Measurements from ENCODE around the gene ARHGEF16. TPM values are rescaled to one million over a fixed set of nuclear protein-coding genes. Genes with fewer than 3 reads are reported as not detected.

The ARHGEF16 gene
- total and polyA plus RNA-seq, 2 experiments from 2014 or later = not detected

- H3K4me3 ChIP-seq = no peak overlapping the region
- no peaks in the 10 kb centered on the region for H3K4me1 ChIP-seq (ENCODE audit: insufficient read depth)
- H3K79me2 ChIP-seq (ENCODE audit: insufficient read depth) = no peaks in the 10 kb centered on the region
- H3K4me2 ChIP-seq (ENCODE audit: unreplicated experiment) = no peak overlapping the region
- in situ Hi-C loops (cut with MboI) = loop anchor here (10.0 kb wide), 1 partner anchor 1006 kb away; the partner anchor contains the start of gene PEX10
- peaks cover 36% of the 10 kb centered on the region for H3K27me3 ChIP-seq (replicated peaks; ENCODE audit: insufficient read depth)
- H3K9me3 ChIP-seq (ENCODE audit: low read depth) = no peaks in the 10 kb centered on the region
- no peak overlapping the region for H3K27ac ChIP-seq
- DNase-seq = no peak
- TF ChIP-seq EZH2 (IDR thresholded peaks at IDR 0.05; ENCODE audit: insufficient read depth, poor library complexity, severe bottlenecking) = no peak
- TF ChIP-seq EZH2phosphoT487 (IDR thresholded peaks at IDR 0.05; ENCODE audit: insufficient read depth, low read depth) = no peak
- H3K36me3 ChIP-seq (ENCODE audit: low read depth) = no peaks in the 10 kb centered on the region
- H2AFZ ChIP-seq = no peak overlapping the region
- H3K9ac ChIP-seq = no peak overlapping the region
- no peaks in the 10 kb centered on the region for H4K20me1 ChIP-seq (ENCODE audit: insufficient read depth)
- no peaks in the 10 kb centered on the region for H3F3A ChIP-seq (ENCODE audit: insufficient read depth)
- no peaks in the 10 kb centered on the region for H3K9me2 ChIP-seq (ENCODE audit: insufficient read depth)
- 51 to 58% methylated on average over 22 to 23 of the region's 23 CpGs for WGBS, 2 experiments (ENCODE audit: low coverage in 1 of 2, low lambda C conversion rate in 2 of 2, missing lambda C conversion rate in 2 of 2)
These were observed 34.1 kb upstream of the ARHGEF16 start for GRCh38 chr1:3420218-3420951.

- no peak overlapping the region for H3K4me2 ChIP-seq (ENCODE audit: unreplicated experiment)
- in situ Hi-C loops (cut with MboI) = loop anchor here (10.0 kb wide), 1 partner anchor 1008 kb away; the partner anchor contains the start of gene PEX10
- H3K36me3 ChIP-seq (ENCODE audit: low read depth) = no peaks in the 10 kb centered on the region
- no peak overlapping the region for H3K27ac ChIP-seq
- no peak overlapping the region for H2AFZ ChIP-seq
- no peak overlapping the region for H3K4me3 ChIP-seq
- H3K4me1 ChIP-seq (ENCODE audit: insufficient read depth) = no peaks in the 10 kb centered on the region
- TF ChIP-seq EZH2 (IDR thresholded peaks at IDR 0.05; ENCODE audit: insufficient read depth, poor library complexity, severe bottlenecking) = no peak
- no peak for DNase-seq
- no peaks in the 10 kb centered on the region for H3K9me3 ChIP-seq (ENCODE audit: low read depth)
- H3K79me2 ChIP-seq (ENCODE audit: insufficient read depth) = no peaks in the 10 kb centered on the region
- H3K9ac ChIP-seq = no peak overlapping the region
- 75 to 93% methylated on average over 14 of the region's 14 CpGs for whole genome bisulfite sequencing, 2 experiments (ENCODE audit: low coverage in 1 of 2, low lambda C conversion rate in 2 of 2, missing lambda C conversion rate in 2 of 2)
- no peaks in the 10 kb centered on the region for H4K20me1 ChIP-seq (ENCODE audit: insufficient read depth)
- H3K9me2 ChIP-seq (ENCODE audit: insufficient read depth) = no peaks in the 10 kb centered on the region
- no peaks in the 10 kb centered on the region for H3F3A ChIP-seq (ENCODE audit: insufficient read depth)
- peaks cover 36% of the 10 kb centered on the region for H3K27me3 ChIP-seq (replicated peaks; ENCODE audit: insufficient read depth)
These were observed 31.8 kb upstream of the ARHGEF16 start for GRCh38 chr1:3422638-3423037.

GRCh38 chr1:3423245-3423829, 31.1 kb upstream of the ARHGEF16 start:
- Histone ChIP-seq H3K36me3 (ENCODE audit: low read depth) (no peaks in the 10 kb centered on the region), H3K27ac (no peak overlapping the region), H3K4me1 (ENCODE audit: insufficient read depth) (no peaks in the 10 kb centered on the region), H3K27me3 (replicated peaks; ENCODE audit: insufficient read depth) (peaks cover 36% of the 10 kb centered on the region), H3F3A (ENCODE audit: insufficient read depth) (no peaks in the 10 kb centered on the region), H3K79me2 (ENCODE audit: insufficient read depth) (no peaks in the 10 kb centered on the region), H3K4me3 (no peak overlapping the region), H4K20me1 (ENCODE audit: insufficient read depth) (no peaks in the 10 kb centered on the region), H2AFZ (no peak overlapping the region), H3K9ac (no peak overlapping the region), H3K9me3 (ENCODE audit: low read depth) (no peaks in the 10 kb centered on the region), H3K4me2 (ENCODE audit: unreplicated experiment) (no peak overlapping the region), H3K9me2 (ENCODE audit: insufficient read depth) (no peaks in the 10 kb centered on the region)
- 16 to 21% methylated on average over 19 to 23 of the region's 23 CpGs for WGBS, 2 experiments (ENCODE audit: low coverage in 1 of 2, low lambda C conversion rate in 2 of 2, missing lambda C conversion rate in 2 of 2)
- DNase-seq = no peak
- in situ Hi-C loops (cut with MboI) = loop anchor here (10.0 kb wide), 1 partner anchor 1009 kb away; the partner anchor contains the start of gene PEX10
- TF ChIP-seq EZH2phosphoT487 (IDR thresholded peaks at IDR 0.05; ENCODE audit: insufficient read depth, low read depth) (no peak), EZH2 (IDR thresholded peaks at IDR 0.05; ENCODE audit: insufficient read depth, poor library complexity, severe bottlenecking) (no peak)

- no peaks in the 10 kb centered on the region for H3K79me2 ChIP-seq (ENCODE audit: insufficient read depth)
- no peaks in the 10 kb centered on the region for H3K9me2 ChIP-seq (ENCODE audit: insufficient read depth)
- no peaks in the 10 kb centered on the region for H3K36me3 ChIP-seq (ENCODE audit: low read depth)
- no peaks in the 10 kb centered on the region for H4K20me1 ChIP-seq (ENCODE audit: insufficient read depth)
- TF ChIP-seq EZH2 (IDR thresholded peaks at IDR 0.05; ENCODE audit: insufficient read depth, poor library complexity, severe bottlenecking) = no peak
- TF ChIP-seq EZH2phosphoT487 (IDR thresholded peaks at IDR 0.05; ENCODE audit: insufficient read depth, low read depth) = no peak
- H3K9me3 ChIP-seq (ENCODE audit: low read depth) = no peaks in the 10 kb centered on the region
- no peak overlapping the region for H3K27ac ChIP-seq
- 55 to 57% methylated on average over 28 of the region's 28 CpGs for WGBS, 2 experiments (ENCODE audit: low coverage in 1 of 2, low lambda C conversion rate in 2 of 2, missing lambda C conversion rate in 2 of 2)
- no peak overlapping the region for H3K9ac ChIP-seq
- H3K4me1 ChIP-seq (ENCODE audit: insufficient read depth) = no peaks in the 10 kb centered on the region
- H3F3A ChIP-seq (ENCODE audit: insufficient read depth) = no peaks in the 10 kb centered on the region
- peaks cover 31% of the 10 kb centered on the region for H3K27me3 ChIP-seq (replicated peaks; ENCODE audit: insufficient read depth)
- in situ Hi-C loops (cut with MboI) = loop anchor here (10.0 kb wide), 1 partner anchor 1009 kb away; the partner anchor contains the start of gene PEX10
- DNase-seq = no peak
- no peak overlapping the region for H3K4me3 ChIP-seq
- no peak overlapping the region for H2AFZ ChIP-seq
- no peak overlapping the region for H3K4me2 ChIP-seq (ENCODE audit: unreplicated experiment)
These were observed 30.4 kb upstream of the ARHGEF16 start for GRCh38 chr1:3423896-3424611.

Data from GM23248 (cell line).